Duodenal mucosa (tissue), 2 donors: ENCODE results near the gene ZC3H12C.

Experiments
- H3K27ac ChIP-seq: one replicate; pipeline ENCODE4 v1.7.0; 2013; ENCODE audit warnings: low read depth, low read length
- H3K27me3 ChIP-seq, 2 donors: one replicate each; pipeline ENCODE4 v1.7.0; 2013; ENCODE audit warnings: low read length in 2 of 2, control low read depth in 1 of 2; ENCODE audit not compliant: insufficient read depth in 2 of 2, control insufficient read depth in 1 of 2
- H3K36me3 ChIP-seq, 2 donors: one replicate each; pipeline ENCODE4 v1.7.0; 2013; ENCODE audit warnings: low read length in 2 of 2, control low read depth in 1 of 2; ENCODE audit not compliant: insufficient read depth in 2 of 2, control insufficient read depth in 1 of 2
- H3K4me1 ChIP-seq, 2 donors: one replicate each; pipeline ENCODE4 v1.7.0; 2013; ENCODE audit warnings: low read length in 2 of 2, control low read depth in 1 of 2; ENCODE audit not compliant: insufficient read depth in 2 of 2, control insufficient read depth in 1 of 2
- H3K4me3 ChIP-seq, 2 donors: one replicate each; pipeline ENCODE4 v1.7.0; 2013; ENCODE audit warnings: low read length in 2 of 2, low read depth in 1 of 2
- H3K9ac ChIP-seq, 2 donors: one replicate each; pipeline ENCODE4 v1.7.0; 2013; ENCODE audit warnings: low read length in 2 of 2, low read depth in 1 of 2
- H3K9me3 ChIP-seq, 2 donors: one replicate each; pipeline ENCODE4 v1.7.0; 2013; ENCODE audit warnings: low read length in 2 of 2, control low read depth in 1 of 2; ENCODE audit not compliant: control insufficient read depth in 1 of 2

ZC3H12C gene

GRCh38 chr11:110160437-110160836, 67.2 kb downstream of the ZC3H12C start:
- H3K9ac ChIP-seq = no peak overlapping the region
- H3K27ac ChIP-seq = no peak overlapping the region
- H3K4me3 ChIP-seq = no peak overlapping the region
- H3K36me3 ChIP-seq = peaks cover 24 to 31% of the 10 kb centered on the region in 2 donors
- no peaks in the 10 kb centered on the region for H3K27me3 ChIP-seq
- no peaks in the 10 kb centered on the region for H3K4me1 ChIP-seq
- no peaks in the 10 kb centered on the region for H3K9me3 ChIP-seq

- H3K9me3 ChIP-seq = no peaks in the 10 kb centered on the region
- H3K9ac ChIP-seq = no peak overlapping the region
- H3K27ac ChIP-seq = no peak overlapping the region
- peaks cover 25 to 34% of the 10 kb centered on the region in 2 donors for H3K36me3 ChIP-seq
- H3K4me3 ChIP-seq = no peak overlapping the region
- H3K4me1 ChIP-seq = no peaks in the 10 kb centered on the region
- no peaks in the 10 kb centered on the region for H3K27me3 ChIP-seq
These were observed 67.9 kb downstream of the ZC3H12C start for GRCh38 chr11:110161061-110161460.

GRCh38 chr11:110162216-110162615, 69.0 kb downstream of the ZC3H12C start:
- no peaks in the 10 kb centered on the region for H3K4me1 ChIP-seq
- H3K9me3 ChIP-seq = no peaks in the 10 kb centered on the region
- no peaks in the 10 kb centered on the region for H3K27me3 ChIP-seq
- peaks cover 25 to 34% of the 10 kb centered on the region in 2 donors for H3K36me3 ChIP-seq
- H3K27ac ChIP-seq = no peak overlapping the region
- no peak overlapping the region for H3K4me3 ChIP-seq
- no peak overlapping the region for H3K9ac ChIP-seq

GRCh38 chr11:110165039-110165925, 72.1 kb downstream of the ZC3H12C start:
- Histone ChIP-seq H3K9me3 (no peaks in the 10 kb centered on the region), H3K4me3 (no peak overlapping the region), H3K4me1 (no peaks in the 10 kb centered on the region), H3K36me3 (peaks cover 12 to 24% of the 10 kb centered on the region in 2 donors), H3K27me3 (no peaks in the 10 kb centered on the region), H3K9ac (no peak overlapping the region), H3K27ac (no peak overlapping the region)

- H3K4me1 ChIP-seq = no peaks in the 10 kb centered on the region
- H3K4me3 ChIP-seq = no peak overlapping the region
- no peak overlapping the region for H3K27ac ChIP-seq
- no peak overlapping the region for H3K9ac ChIP-seq
- no peaks in the 10 kb centered on the region for H3K9me3 ChIP-seq
- no peaks in the 10 kb centered on the region for H3K27me3 ChIP-seq
- H3K36me3 ChIP-seq = peaks cover 12 to 16% of the 10 kb centered on the region in 2 donors
These were observed 75.0 kb downstream of the ZC3H12C start for GRCh38 chr11:110168033-110168803.

GRCh38 chr11:110169738-110170137, 76.5 kb downstream of the ZC3H12C start:
- H3K27me3 ChIP-seq = no peaks in the 10 kb centered on the region
- H3K4me1 ChIP-seq = peaks cover 3 to 9% of the 10 kb centered on the region in 2 donors
- H3K4me3 ChIP-seq = no peak overlapping the region
- no peak overlapping the region for H3K9ac ChIP-seq
- H3K9me3 ChIP-seq = no peaks in the 10 kb centered on the region
- H3K36me3 ChIP-seq = peaks cover 7 to 10% of the 10 kb centered on the region in 2 donors
- no peak overlapping the region for H3K27ac ChIP-seq

GRCh38 chr11:110172468-110173065, 79.4 kb downstream of the ZC3H12C start:
- H3K4me3 ChIP-seq = no peak overlapping the region
- no peak overlapping the region for H3K9ac ChIP-seq
- no peak overlapping the region for H3K27ac ChIP-seq
- H3K4me1 ChIP-seq = peaks cover 3 to 9% of the 10 kb centered on the region in 2 donors
- H3K36me3 ChIP-seq = no peaks in the 10 kb centered on the region
- no peaks in the 10 kb centered on the region for H3K27me3 ChIP-seq
- H3K9me3 ChIP-seq = no peaks in the 10 kb centered on the region

- H3K9me3 ChIP-seq = no peaks in the 10 kb centered on the region
- H3K27me3 ChIP-seq = no peaks in the 10 kb centered on the region
- H3K36me3 ChIP-seq = no peaks in the 10 kb centered on the region
- H3K27ac ChIP-seq = no peak overlapping the region
- H3K4me1 ChIP-seq = peaks cover 3 to 9% of the 10 kb centered on the region in 2 donors
- peak overlapping the region in 1 of 2 donors; percentile 52 for H3K4me3 ChIP-seq
- no peak overlapping the region for H3K9ac ChIP-seq
These were observed 80.8 kb downstream of the ZC3H12C start for GRCh38 chr11:110173811-110174644.

GRCh38 chr11:110174645-110175310, 81.6 kb downstream of the ZC3H12C start:
- no peaks in the 10 kb centered on the region for H3K27me3 ChIP-seq
- H3K4me1 ChIP-seq = peaks cover 3 to 9% of the 10 kb centered on the region in 2 donors
- H3K9ac ChIP-seq = no peak overlapping the region
- H3K27ac ChIP-seq = no peak overlapping the region
- H3K9me3 ChIP-seq = no peaks in the 10 kb centered on the region
- H3K4me3 ChIP-seq = no peak overlapping the region
- no peaks in the 10 kb centered on the region for H3K36me3 ChIP-seq
